Cardiac muscle cell (in vitro differentiated cells and primary cell): ENCODE data around the gene ARRDC2. TPM values are rescaled to one million over a fixed set of nuclear protein-coding genes. Genes with fewer than 3 reads are reported as not detected.

Experiments used
- DNase-seq, 2 donors: peaks; one replicate each; pipeline versions ENCODE4 v3.0.0 to v3.0.0-alpha.2; 2010 to 2017; ENCODE audit warnings: low read depth in 1 of 2, low spot score in 1 of 2
- H3K27ac ChIP-seq: fragments of 200-600 bp; sonication (generic); 2 replicates; pipeline ENCODE4 v1.5.1; 2016
- H3K27me3 ChIP-seq: fragments of 200-600 bp; sonication (generic); 2 replicates; pipeline ENCODE4 v1.6.0; 2016; ENCODE audit warnings: control low read depth
- H3K36me3 ChIP-seq: fragments of 200-600 bp; sonication (generic); 2 replicates; pipeline ENCODE4 v1.5.1; 2016; ENCODE audit warnings: control low read depth
- H3K4me1 ChIP-seq: fragments of 200-600 bp; sonication (generic); 2 replicates; pipeline ENCODE4 v1.8.1; 2017; ENCODE audit warnings: low read depth, mild to moderate bottlenecking, mixed run types
- H3K4me3 ChIP-seq: fragments of 200-600 bp; sonication (generic); 2 replicates; pipeline ENCODE4 v1.5.1; 2016; ENCODE audit warnings: mild to moderate bottlenecking
- H3K9me3 ChIP-seq: fragments of 200-600 bp; sonication (generic); 2 replicates; pipeline ENCODE4 v1.5.1; 2017; ENCODE audit warnings: low read depth, mild to moderate bottlenecking, control low read depth
- CTCF ChIP-seq: IDR thresholded peaks from 2 replicates; pipeline ENCODE4 v1.5.1; 2012; ENCODE audit warnings: low read depth, mild to moderate bottlenecking, low read length
- polyA plus RNA-seq: library from polyadenylated mRNA; unstranded; fragments of >200 nt; fragmentation: Nextera tagmentation; extraction: Ambion mirVana; gene quantifications from 2 replicates; pipeline ENCODE4 v1.2.1, GENCODE V29; 2016
- total RNA-seq: library from RNA; depleted of rRNA; stranded (reverse); fragments of >200 nt; gene quantifications from 2 replicates; pipeline ENCODE4 v1.2.3, GENCODE V29; 2016

Gene ARRDC2
- total and polyA plus RNA-seq, 2 experiments from 2014 or later = 6.8 to 16.1 TPM

- no peaks in the 10 kb centered on the region for H3K4me1 ChIP-seq
- no peak for TF ChIP-seq CTCF
- no peaks in the 10 kb centered on the region for H3K36me3 ChIP-seq
- no peak overlapping the region for H3K27ac ChIP-seq
- H3K4me3 ChIP-seq = no peak overlapping the region
- H3K27me3 ChIP-seq = no peaks in the 10 kb centered on the region
- H3K9me3 ChIP-seq = no peaks in the 10 kb centered on the region
- no peak for DNase-seq
These were observed 33.4 kb upstream of the ARRDC2 start for GRCh38 chr19:17974551-17974950.

- DNase-seq = no peak
- TF ChIP-seq CTCF = no peak
- Histone ChIP-seq H3K9me3 (no peaks in the 10 kb centered on the region), H3K27me3 (no peaks in the 10 kb centered on the region), H3K4me3 (no peak overlapping the region), H3K36me3 (no peaks in the 10 kb centered on the region), H3K27ac (no peak overlapping the region), H3K4me1 (no peaks in the 10 kb centered on the region)
These were observed 32.9 kb upstream of the ARRDC2 start for GRCh38 chr19:17975032-17975431.

- no peak for DNase-seq
- no peaks in the 10 kb centered on the region for H3K9me3 ChIP-seq
- no peak for TF ChIP-seq CTCF
- no peaks in the 10 kb centered on the region for H3K27me3 ChIP-seq
- H3K4me1 ChIP-seq = no peaks in the 10 kb centered on the region
- no peaks in the 10 kb centered on the region for H3K36me3 ChIP-seq
- no peak overlapping the region for H3K4me3 ChIP-seq
- H3K27ac ChIP-seq = no peak overlapping the region
These were observed 30.9 kb upstream of the ARRDC2 start for GRCh38 chr19:17977021-17977420.

- no peak overlapping the region for H3K4me3 ChIP-seq
- no peak overlapping the region for H3K27ac ChIP-seq
- TF ChIP-seq CTCF = no peak
- H3K4me1 ChIP-seq = no peaks in the 10 kb centered on the region
- no peaks in the 10 kb centered on the region for H3K9me3 ChIP-seq
- H3K27me3 ChIP-seq = no peaks in the 10 kb centered on the region
- H3K36me3 ChIP-seq = no peaks in the 10 kb centered on the region
- DNase-seq = no peak
These were observed 30.5 kb upstream of the ARRDC2 start for GRCh38 chr19:17977488-17977887.

GRCh38 chr19:17981611-17982010 lies 26.4 kb upstream of the ARRDC2 start:
- H3K27me3 ChIP-seq = no peaks in the 10 kb centered on the region
- no peak for DNase-seq
- H3K36me3 ChIP-seq = no peaks in the 10 kb centered on the region
- no peak overlapping the region for H3K27ac ChIP-seq
- H3K4me3 ChIP-seq = no peak overlapping the region
- H3K4me1 ChIP-seq = no peaks in the 10 kb centered on the region
- no peak for TF ChIP-seq CTCF
- H3K9me3 ChIP-seq = no peaks in the 10 kb centered on the region

GRCh38 chr19:17982430-17982829 lies 25.5 kb upstream of the ARRDC2 start:
- no peak for TF ChIP-seq CTCF
- no peaks in the 10 kb centered on the region for H3K9me3 ChIP-seq
- DNase-seq = no peak
- no peaks in the 10 kb centered on the region for H3K4me1 ChIP-seq
- no peak overlapping the region for H3K27ac ChIP-seq
- H3K27me3 ChIP-seq = no peaks in the 10 kb centered on the region
- no peak overlapping the region for H3K4me3 ChIP-seq
- no peaks in the 10 kb centered on the region for H3K36me3 ChIP-seq
